Activated CD4-positive, alpha-beta T cell treated with anti-CD3 and anti-CD28 coated beads, Interleukin-2, amount 50 U/mL, for 1 hour (primary cell): ENCODE results near the gene PRLHR.

Experiments
- DNase-seq: peaks from one replicate; pipeline ENCODE4 v3.0.0-alpha.2; 2020

The PRLHR gene

GRCh38 chr10:118557946-118558345 is 37.5 kb downstream of the PRLHR start:
- DNase-seq = no peak

- DNase-seq = no peak
Measured at GRCh38 chr10:118551535-118552100, 43.8 kb downstream of the PRLHR start.

- DNase-seq = no peak
Measured at GRCh38 chr10:118547282-118547681, 48.2 kb downstream of the PRLHR start.

GRCh38 chr10:118546479-118546878 is 49.0 kb downstream of the PRLHR start:
- DNase-seq = no peak

- no peak for DNase-seq
Measured at GRCh38 chr10:118545381-118545780, 50.1 kb downstream of the PRLHR start.

- DNase-seq = no peak
Measured at GRCh38 chr10:118544401-118544948, 51.0 kb downstream of the PRLHR start.

- peak; percentile 36 for DNase-seq
Measured at GRCh38 chr10:118543714-118544400, 51.6 kb downstream of the PRLHR start.

GRCh38 chr10:118542745-118543144 is 52.7 kb downstream of the PRLHR start:
- no peak for DNase-seq

GRCh38 chr10:118542205-118542604 is 53.2 kb downstream of the PRLHR start:
- DNase-seq = no peak

- DNase-seq = no peak
Measured at GRCh38 chr10:118541718-118542117, 53.7 kb downstream of the PRLHR start.
